Heart left ventricle (tissue), 16 donors: ENCODE data around the gene TDRD10. TPM values are rescaled to one million over a fixed set of nuclear protein-coding genes. Genes with fewer than 3 reads are reported as not detected.

ENCODE experiments used
- ATAC-seq, 4 donors: fragments of 200-7000 bp; cut with Tn5 transposase; one replicate each; pipeline ENCODE4 v1.9.1; 2020 to 2022; ENCODE audit warnings: moderate library complexity in 4 of 4, mild to moderate bottlenecking in 3 of 4, moderate number of reproducible peaks in 1 of 4
- DNase-seq, 5 donors: peaks; one replicate each; pipeline ENCODE4 v3.0.0-alpha.2; 2020
- H3K27ac ChIP-seq, 12 donors: fragments of 200-600 bp; sonication (generic) in 4 of 12; one replicate each; pipeline versions ENCODE4 v1.5.0 to v1.8.0; 2016 to 2022; ENCODE audit warnings: mild to moderate bottlenecking in 2 of 12
- H3K27me3 ChIP-seq, 9 donors: fragments of 200-600 bp; sonication (generic) in 2 of 9; one replicate each; pipeline versions ENCODE4 v1.5.1 to v1.8.0; 2016 to 2022; ENCODE audit warnings: mild to moderate bottlenecking in 3 of 9
- H3K36me3 ChIP-seq, 9 donors: fragments of 200-600 bp; sonication (generic) in 2 of 9; one replicate each; pipeline versions ENCODE4 v1.5.0 to v1.8.0; 2018 to 2022; ENCODE audit warnings: mild to moderate bottlenecking in 2 of 9
- H3K4me1 ChIP-seq, 12 donors: fragments of 200-600 bp; sonication (generic) in 4 of 12; one replicate each; pipeline versions ENCODE4 v1.5.0 to v1.8.0; 2016 to 2022; ENCODE audit warnings: mild to moderate bottlenecking in 3 of 12
- H3K4me3 ChIP-seq, 12 donors: fragments of 200-600 bp; sonication (generic) in 4 of 12; one replicate each; pipeline versions ENCODE4 v1.5.0 to v1.8.0; 2017 to 2022; ENCODE audit warnings: mild to moderate bottlenecking in 9 of 12, moderate library complexity in 4 of 12
- H3K9me3 ChIP-seq, 12 donors: fragments of 200-600 bp; sonication (generic) in 4 of 12; one replicate each; pipeline versions ENCODE4 v1.5.0 to v1.8.0; 2016 to 2022; ENCODE audit warnings: mild to moderate bottlenecking in 1 of 12
- CTCF ChIP-seq, 12 donors: fragments of 200-600 bp; sonication (generic) in 4 of 12; IDR thresholded peaks; one replicate each; pipeline versions ENCODE4 v1.5.0 to v1.8.0; 2018 to 2022; ENCODE audit warnings: antibody characterized with exemption in 12 of 12, mild to moderate bottlenecking in 5 of 12
- POLR2A ChIP-seq, 2 donors: fragments of 450-650 bp; IDR thresholded peaks; one replicate each; pipeline ENCODE4 v1.6.1; 2017; ENCODE audit warnings: antibody characterized with exemption in 2 of 2, mild to moderate bottlenecking in 2 of 2, moderate library complexity in 2 of 2
- WGBS, 4 donors: extraction: QIAGEN DNeasy Blood & Tissue Kit in 2 of 4; methylation state at CpG; one replicate each; pipeline versions ENCODE4 v1.1.5 to v1.1.7; 2013 to 2018; 5-methylcytosine and 5-hydroxymethylcytosine counted together
- intact Hi-C, 10 donors: fragments of 100-400 bp; cut with DNase I; formaldehyde crosslinking; loops; one replicate each; pipeline versions ENCODE4 v1.11.1 to v1.14.2; 2022
- polyA plus RNA-seq, 2 donors: library from polyadenylated mRNA; stranded (reverse); fragments of 200-250 nt; gene quantifications; one replicate each; pipeline ENCODE4 v1.2.3, GENCODE V29; 2013
- total RNA-seq, 9 donors: library from RNA; depleted of rRNA in 2 of 9; stranded (reverse); fragments of >200 nt in 2 of 9; fragmentation: NEBNext Ultra II Directional in 3 of 9; extraction: Animal tissue kit (Norgen Biotek cat#: 25700) in 3 of 9; gene quantifications; one replicate each; pipeline versions ENCODE4 v1.1.0 to v1.2.4, GENCODE V29; 2016 to 2023
- donor health status: ischemic (EF 13 %, LVEDD 7.1; RV severe dilation, severe dysfunction).
- donor health status: healthy with polysubstance abuse.
- donor health status: DM: no; HTN: yes; CAD: no.
- donor health status: DM: no; HTN: no; CAD: no.
- donor health status: ischemic (EF 25% LVEDD 6.9; RV normal size, moderate dysfunction).
- donor health status: ischemic (EF 25% LVEDD 5.7; RV mildly dilated, moderate dysfunction).
- donor health status: healthy.
- donor health status: DM: yes; HTN: yes; CAD: no.
- donor health status: ischemic (EF 35%, LVEDD 5.7; RV mildly dilated, moderate dysfunction).
- donor health status: nonischemic (EF 11% LVEDD 7.7; RV severe dilation, severe dysfunction).
- donor health status: DM: yes; HTN: yes; CAD: no.
- donor health status: PGD.
- donor health status: ischemic (EF 29% LVEDD 5.4; RV normal size, mild dysfunction).
- donor health status: nonischemic (EF 23%, LVEDD 6.1; RV moderate dilation, normal function).

Gene TDRD10
- total and polyA plus RNA-seq, 11 donors: 0.71 to 3.4 (median 1.9) TPM

DNA sequence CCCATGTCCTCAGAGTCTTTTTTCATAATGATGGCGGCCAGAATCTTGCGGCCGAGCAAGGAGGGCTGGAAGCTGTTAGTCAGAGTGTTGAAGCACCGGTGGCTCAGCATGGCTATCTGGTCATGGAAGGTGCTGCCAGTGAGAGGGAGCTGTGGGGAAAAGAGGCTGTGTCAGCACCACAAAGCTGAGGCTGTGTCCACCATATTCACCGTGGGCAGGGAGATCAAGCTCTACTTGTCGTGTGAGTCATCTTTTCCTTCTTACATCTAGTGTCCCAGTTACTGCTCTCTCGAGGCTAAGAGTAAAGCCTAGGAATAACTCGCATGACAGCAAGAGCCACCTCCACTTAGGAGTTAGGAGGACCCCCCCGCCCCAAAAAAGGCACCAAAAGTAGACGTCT is 87.8 kb downstream of the TDRD10 start:
- DNase-seq (no peak), ATAC-seq (no peak)
- Histone ChIP-seq H3K4me1 (no peaks in the 10 kb centered on the region), H3K27ac (no peak overlapping the region), H3K36me3 (peaks cover 0 to 100% (median 100%) of the 10 kb centered on the region in 9 donors), H3K9me3 (no peaks in the 10 kb centered on the region), H3K27me3 (no peaks in the 10 kb centered on the region), H3K4me3 (no peak overlapping the region)
- WGBS, 4 donors: 72 to 86% (median 79%) methylated on average over 9 to 10 of the region's 10 CpGs
- intact Hi-C loops: no loop called here
- TF ChIP-seq CTCF (IDR thresholded peaks at IDR 0.05): no peak
- no peak for TF ChIP-seq POLR2A (IDR thresholded peaks at IDR 0.05)

- peaks cover 0 to 100% (median 100%) of the 10 kb centered on the region in 9 donors for H3K36me3 ChIP-seq
- no peaks in the 10 kb centered on the region for H3K4me1 ChIP-seq
- H3K27ac ChIP-seq: no peak overlapping the region
- H3K9me3 ChIP-seq: no peaks in the 10 kb centered on the region
- intact Hi-C loops: no loop called here
- TF ChIP-seq POLR2A (IDR thresholded peaks at IDR 0.05) (no peak), CTCF (IDR thresholded peaks at IDR 0.05) (no peak)
- WGBS, 4 donors: 86 to 92% (median 88%) methylated on average over 5 of the region's 5 CpGs
- no peak for DNase-seq
- no peak for ATAC-seq
- H3K4me3 ChIP-seq: no peak overlapping the region
- H3K27me3 ChIP-seq: no peaks in the 10 kb centered on the region
Observed at GRCh38 chr1:154590756-154591155, 88.7 kb downstream of the TDRD10 start.

DNA sequence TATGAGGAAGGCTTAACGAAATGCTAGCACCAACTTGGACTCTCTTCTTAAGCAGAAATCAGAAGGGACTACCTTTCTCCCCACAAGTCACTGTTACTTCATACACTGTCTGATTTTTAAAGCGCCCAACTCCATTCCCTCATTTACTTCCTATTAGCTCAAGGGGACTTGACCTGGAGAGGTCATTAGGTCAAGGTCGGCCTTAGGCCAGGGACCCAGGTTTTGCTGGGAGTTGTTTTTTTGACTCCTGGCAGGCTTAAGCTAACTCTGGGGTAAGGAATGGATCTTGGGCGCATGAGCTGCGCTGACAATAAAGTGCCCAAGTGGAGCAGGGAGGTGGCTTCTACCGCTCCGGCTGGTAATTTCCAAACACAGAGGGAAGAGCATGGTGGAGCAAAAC is 89.2 kb downstream of the TDRD10 start:
- no peaks in the 10 kb centered on the region for H3K4me1 ChIP-seq
- intact Hi-C loops: no loop called here
- peaks cover 0 to 100% (median 100%) of the 10 kb centered on the region in 9 donors for H3K36me3 ChIP-seq
- H3K9me3 ChIP-seq: no peaks in the 10 kb centered on the region
- no peak overlapping the region for H3K4me3 ChIP-seq
- no peak for DNase-seq
- ATAC-seq: no peak
- no peak for TF ChIP-seq CTCF (IDR thresholded peaks at IDR 0.05)
- TF ChIP-seq POLR2A (IDR thresholded peaks at IDR 0.05): no peak
- no peak overlapping the region for H3K27ac ChIP-seq
- WGBS, 4 donors: 92 to 96% (median 95%) methylated on average over 7 of the region's 7 CpGs
- no peaks in the 10 kb centered on the region for H3K27me3 ChIP-seq

- TF ChIP-seq POLR2A (IDR thresholded peaks at IDR 0.05) (no peak), CTCF (IDR thresholded peaks at IDR 0.05) (no peak)
- peaks cover 0 to 100% (median 100%) of the 10 kb centered on the region in 9 donors for H3K36me3 ChIP-seq
- H3K9me3 ChIP-seq: no peaks in the 10 kb centered on the region
- no peak overlapping the region for H3K27ac ChIP-seq
- ATAC-seq (no peak), DNase-seq (no peak)
- no peak overlapping the region for H3K4me3 ChIP-seq
- no peaks in the 10 kb centered on the region for H3K27me3 ChIP-seq
- intact Hi-C loops: no loop called here
- H3K4me1 ChIP-seq: peaks cover 0 to 4% (median under 1%) of the 10 kb centered on the region in 12 donors
Observed at GRCh38 chr1:154593390-154593789, 91.4 kb downstream of the TDRD10 start.
